Neutrophil (primary cell): ENCODE measurements around the gene PCNX3.

Experiments used
- H3K27ac ChIP-seq: fragments of 200-600 bp; sonication (generic); 2 replicates; pipeline ENCODE4 v1.5.1; 2016; ENCODE audit warnings: mild to moderate bottlenecking, moderate library complexity
- H3K27me3 ChIP-seq: fragments of 200-600 bp; sonication (generic); 2 replicates; pipeline ENCODE4 v1.6.0; 2016; ENCODE audit warnings: mild to moderate bottlenecking
- H3K36me3 ChIP-seq: fragments of 200-600 bp; sonication (generic); 2 replicates; pipeline ENCODE4 v1.5.1; 2017
- H3K4me1 ChIP-seq, 2 experiments: fragments of 200-600 bp in 1 of 2; sonication (generic) in 1 of 2; 1 replicate in 1 of 2; 2 replicates in 1 of 2; pipeline versions ENCODE4 v1.5.1 to v1.6.1; 2013 to 2016; ENCODE audit warnings: low read depth in 1 of 2, low read length in 1 of 2, mild to moderate bottlenecking in 1 of 2, moderate library complexity in 1 of 2; ENCODE audit not compliant: control insufficient read depth in 1 of 2, insufficient read depth in 1 of 2
- H3K4me3 ChIP-seq, 2 experiments: fragments of 200-600 bp in 1 of 2; sonication (generic) in 1 of 2; 1 replicate in 1 of 2; 2 replicates in 1 of 2; pipeline ENCODE4 v1.5.1; 2013 to 2016; ENCODE audit warnings: low read depth in 1 of 2, low read length in 1 of 2, mild to moderate bottlenecking in 1 of 2, moderate library complexity in 1 of 2
- H3K9me3 ChIP-seq: fragments of 200-600 bp; sonication (generic); 2 replicates; pipeline ENCODE4 v1.5.1; 2016
- CTCF ChIP-seq: fragments of 200-600 bp; sonication (generic); IDR thresholded peaks from 2 replicates; pipeline ENCODE4 v1.5.1; 2016; ENCODE audit warnings: antibody characterized with exemption

PCNX3 gene

DNA sequence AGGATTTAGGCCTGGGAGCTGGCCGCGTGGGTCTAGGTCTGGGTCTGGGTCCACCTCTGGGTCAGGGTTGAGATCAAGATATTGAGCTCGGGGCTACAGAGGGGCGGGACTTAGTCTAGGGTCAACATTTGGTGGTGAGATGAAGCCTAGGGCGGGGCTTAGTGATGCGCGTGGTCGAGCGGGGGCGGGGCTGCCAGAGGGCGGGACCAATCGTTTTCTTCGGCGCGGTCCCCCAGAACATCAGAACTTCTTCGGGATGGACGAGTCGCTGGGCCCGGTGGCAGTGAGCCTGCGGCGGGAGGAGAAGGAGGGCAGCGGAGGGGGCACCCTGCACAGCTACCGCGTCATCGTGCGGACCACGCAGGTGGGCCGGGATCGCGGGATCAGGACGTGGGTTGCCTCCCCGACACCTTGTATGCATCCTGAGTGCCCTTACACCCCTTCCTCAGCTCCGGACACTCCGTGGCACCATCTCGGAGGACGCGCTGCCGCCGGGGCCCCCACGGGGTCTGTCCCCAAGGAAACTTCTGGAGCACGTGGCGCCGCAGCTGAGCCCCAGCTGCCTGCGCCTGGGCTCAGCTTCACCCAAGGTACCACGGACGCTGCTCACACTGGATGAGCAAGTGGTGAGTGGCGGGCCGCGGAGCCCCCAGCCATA, 26.6 kb downstream of the PCNX3 start:
- H3K4me3 ChIP-seq = peak overlapping the region; percentile 83 to 90
- H3K27ac ChIP-seq = peak overlapping the region; percentile 100
- TF ChIP-seq CTCF = no peak
- H3K9me3 ChIP-seq = no peaks in the 10 kb centered on the region
- H3K27me3 ChIP-seq = no peaks in the 10 kb centered on the region
- H3K4me1 ChIP-seq = peaks cover 60 to 63% of the 10 kb centered on the region in 2 experiments
- peaks cover 61% of the 10 kb centered on the region for H3K36me3 ChIP-seq

DNA sequence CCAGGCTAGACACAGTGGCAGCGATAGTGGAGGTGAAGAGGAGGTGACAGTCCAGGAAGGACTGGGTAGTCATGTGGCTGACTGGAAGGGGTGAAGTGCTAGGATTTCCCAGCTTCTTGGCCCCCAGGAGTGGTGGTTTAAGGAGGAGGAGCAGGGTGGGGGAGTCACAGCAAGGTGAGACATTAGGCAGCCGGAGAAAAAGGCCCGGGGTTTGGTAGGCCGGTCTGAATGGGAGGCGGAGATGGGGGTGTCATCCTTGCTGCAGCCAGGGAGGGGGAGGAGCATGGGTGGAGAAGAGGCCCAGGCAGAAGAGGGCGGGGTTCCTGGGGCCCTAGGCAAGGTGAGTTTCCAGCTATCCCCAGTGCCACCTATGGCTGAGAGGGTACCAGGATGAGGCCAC, 28.4 kb downstream of the PCNX3 start:
- Histone ChIP-seq H3K36me3 (peaks cover 79% of the 10 kb centered on the region), H3K4me3 (no peak overlapping the region), H3K27me3 (no peaks in the 10 kb centered on the region), H3K9me3 (no peaks in the 10 kb centered on the region), H3K27ac (peak overlapping the region; percentile 100), H3K4me1 (peaks cover 48% of the 10 kb centered on the region in 2 experiments)
- no peak for TF ChIP-seq CTCF

DNA sequence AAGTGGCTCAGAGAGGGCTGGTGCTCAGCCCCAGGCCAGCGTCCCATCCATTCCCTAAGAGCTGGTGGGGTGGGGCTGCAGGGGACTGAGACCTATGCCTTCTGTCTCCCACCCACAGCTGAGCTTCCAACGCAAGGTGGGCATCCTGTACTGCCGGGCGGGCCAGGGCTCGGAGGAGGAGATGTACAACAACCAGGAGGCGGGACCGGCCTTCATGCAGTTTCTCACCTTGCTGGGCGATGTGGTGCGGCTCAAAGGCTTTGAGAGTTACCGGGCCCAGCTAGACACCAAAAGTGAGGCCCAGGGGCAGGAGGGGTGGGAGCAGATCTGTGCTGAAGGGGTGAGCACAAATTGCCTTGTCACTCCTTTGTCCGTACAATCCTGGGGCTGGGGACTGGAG, 29.3 kb downstream of the PCNX3 start:
- no peaks in the 10 kb centered on the region for H3K9me3 ChIP-seq
- TF ChIP-seq CTCF = no peak
- H3K4me1 ChIP-seq = peaks cover 39% of the 10 kb centered on the region in 2 experiments
- no peaks in the 10 kb centered on the region for H3K27me3 ChIP-seq
- H3K4me3 ChIP-seq = no peak overlapping the region
- peaks cover 88% of the 10 kb centered on the region for H3K36me3 ChIP-seq
- H3K27ac ChIP-seq = peak overlapping the region; percentile 100

GRCh38 chr11:65645710-65646109, 30.1 kb downstream of the PCNX3 start:
- H3K27ac ChIP-seq = peak overlapping the region; percentile 100
- peaks cover 97% of the 10 kb centered on the region for H3K36me3 ChIP-seq
- H3K4me1 ChIP-seq = peaks cover 33 to 38% of the 10 kb centered on the region in 2 experiments

DNA sequence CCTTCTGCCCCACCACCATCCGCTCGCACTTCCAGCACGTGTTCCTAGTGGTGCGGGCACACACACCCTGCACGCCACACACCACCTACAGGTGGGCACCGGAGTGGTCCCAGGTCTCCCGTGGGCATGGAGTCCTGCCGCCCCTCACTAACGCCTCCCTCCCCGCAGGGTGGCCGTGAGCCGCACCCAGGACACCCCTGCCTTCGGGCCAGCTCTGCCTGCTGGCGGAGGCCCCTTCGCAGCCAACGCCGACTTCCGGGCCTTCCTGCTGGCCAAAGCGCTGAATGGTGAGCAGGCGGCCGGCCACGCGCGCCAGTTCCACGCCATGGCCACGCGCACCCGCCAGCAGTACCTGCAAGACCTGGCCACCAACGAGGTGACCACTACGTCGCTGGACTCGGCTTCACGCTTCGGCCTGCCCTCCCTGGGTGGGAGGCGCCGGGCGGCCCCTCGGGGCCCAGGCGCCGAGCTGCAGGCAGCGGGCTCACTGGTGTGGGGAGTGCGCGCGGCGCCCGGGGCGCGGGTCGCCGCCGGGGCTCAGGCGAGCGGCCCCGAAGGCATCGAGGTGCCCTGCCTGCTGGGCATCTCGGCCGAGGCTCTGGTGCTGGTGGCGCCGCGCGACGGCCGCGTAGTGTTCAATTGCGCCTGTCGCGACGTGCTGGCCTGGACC, 30.8 kb downstream of the PCNX3 start:
- Histone ChIP-seq H3K27me3 (no peaks in the 10 kb centered on the region), H3K4me3 (no peak overlapping the region), H3K9me3 (no peaks in the 10 kb centered on the region), H3K36me3 (peaks cover 100% of the 10 kb centered on the region), H3K4me1 (peaks cover 33 to 38% of the 10 kb centered on the region in 2 experiments), H3K27ac (peak overlapping the region; percentile 20)
- no peak for TF ChIP-seq CTCF

More at GRCh38 chr11:65645710-65646109, 30.1 kb downstream of the PCNX3 start:
- Histone ChIP-seq H3K27me3 (no peaks in the 10 kb centered on the region), H3K9me3 (no peaks in the 10 kb centered on the region), H3K4me3 (no peak overlapping the region)
- TF ChIP-seq CTCF = no peak
